Endodermal cell (in vitro differentiated cells): ENCODE measurements around the gene UBE2Q1. TPM values are rescaled to one million over a fixed set of nuclear protein-coding genes. Genes with fewer than 3 reads are reported as not detected.

ENCODE experiments used
- DNase-seq: peaks from one replicate; pipeline ENCODE4 v3.0.0-alpha.2; 2017
- H3K27ac ChIP-seq: 2 replicates; pipeline ENCODE4 v1.5.1; 2013; ENCODE audit warnings: mild to moderate bottlenecking, low read depth, low read length, moderate library complexity
- H3K27me3 ChIP-seq: 2 replicates; pipeline ENCODE4 v1.6.1; 2013; ENCODE audit warnings: mild to moderate bottlenecking, low read length, moderate library complexity; ENCODE audit not compliant: insufficient read depth, control insufficient read depth, poor library complexity, severe bottlenecking
- H3K36me3 ChIP-seq: 2 replicates; pipeline ENCODE4 v1.7.0; 2013; ENCODE audit warnings: mild to moderate bottlenecking, low read length, moderate library complexity; ENCODE audit not compliant: control insufficient read depth, insufficient read depth
- H3K4me1 ChIP-seq: one replicate; pipeline ENCODE4 v1.7.0; 2013; ENCODE audit warnings: low read length; ENCODE audit not compliant: control insufficient read depth, insufficient read depth
- H3K4me3 ChIP-seq: 2 replicates; pipeline ENCODE4 v1.5.1; 2013; ENCODE audit warnings: mild to moderate bottlenecking, low read length, moderate library complexity
- H3K9ac ChIP-seq: 2 replicates; pipeline ENCODE4 v1.6.1; 2013; ENCODE audit warnings: mild to moderate bottlenecking, low read length, moderate library complexity; ENCODE audit not compliant: poor library complexity, severe bottlenecking; ENCODE audit errors: extremely low read depth
- H3K9me3 ChIP-seq: 2 replicates; pipeline ENCODE4 v1.6.1; 2013; ENCODE audit warnings: mild to moderate bottlenecking, low read length, moderate library complexity; ENCODE audit not compliant: control insufficient read depth
- H3K27ac Mint-ChIP-seq: 2 replicates; pipeline ENCODE4 v1.8.0; 2020; ENCODE audit warnings: mixed read lengths
- H3K27me3 Mint-ChIP-seq: 2 replicates; pipeline ENCODE4 v1.8.0; 2021; ENCODE audit warnings: mild to moderate bottlenecking, mixed read lengths; ENCODE audit not compliant: insufficient read depth
- H3K36me3 Mint-ChIP-seq: 2 replicates; pipeline ENCODE4 v1.8.0; 2020; ENCODE audit warnings: low read depth, mixed read lengths
- H3K4me1 Mint-ChIP-seq: 2 replicates; pipeline ENCODE4 v1.8.0; 2020; ENCODE audit warnings: mixed read lengths
- H3K4me3 Mint-ChIP-seq: 2 replicates; pipeline ENCODE4 v1.8.0; 2020; ENCODE audit warnings: mild to moderate bottlenecking, moderate library complexity, mixed read lengths
- H3K9me3 Mint-ChIP-seq: 2 replicates; pipeline ENCODE4 v1.8.0; 2020; ENCODE audit warnings: mild to moderate bottlenecking, mixed read lengths
- WGBS, 2 experiments: methylation state at CpG; one replicate each; pipeline versions ENCODE4 v1.1.5 to v1.1.7; 2013; ENCODE audit warnings: missing lambda C conversion rate in 2 of 2, mixed read lengths in 1 of 2; ENCODE audit not compliant: insufficient coverage in 1 of 2, insufficient read length in 1 of 2; 5-methylcytosine and 5-hydroxymethylcytosine counted together
- total RNA-seq, 2 donors: library from RNA; stranded (reverse); fragmentation: NEBNext Ultra II Directional in 1 of 2; extraction: Animal tissue kit (Norgen Biotek cat#: 25700) in 1 of 2; gene quantifications; 2 replicates in 1 of 2; 3 replicates in 1 of 2; pipeline ENCODE4 v1.2.1, GENCODE V29; 2021
- TF ChIP-seq, protein P1 (sequence below): fragments of 200-600 bp; sonication (generic); conservative IDR thresholded peaks from 2 replicates; pipeline ENCODE4 v1.5.0; 2021; ENCODE audit warnings: antibody characterized with exemption, mild to moderate bottlenecking

The UBE2Q1 gene
- total RNA-seq, 2 donors from 2014 or later = 83.0 to 94.7 TPM

DNA sequence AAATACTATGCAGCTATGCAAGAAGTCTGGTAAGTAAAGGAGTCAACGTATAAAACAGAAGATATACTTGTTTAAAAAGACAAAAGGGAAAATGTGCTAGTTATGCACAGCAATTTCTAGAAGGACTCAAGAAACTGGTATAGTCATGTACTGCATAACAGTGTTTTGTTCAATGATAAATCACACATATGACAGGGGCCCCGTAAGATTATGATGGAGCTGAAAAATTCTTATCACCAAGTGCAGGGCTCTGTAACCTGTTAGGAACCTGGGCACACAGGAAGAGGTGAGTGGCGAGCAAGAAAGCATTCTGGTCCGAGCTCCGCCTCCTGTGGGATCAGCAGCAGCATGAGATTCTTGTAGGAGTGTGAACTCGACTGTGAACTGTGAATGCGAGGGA, 36.3 kb upstream of the UBE2Q1 start:
- Histone ChIP-seq H3K9me3 (no peaks in the 10 kb centered on the region), H3K9ac (no peak overlapping the region), H3K4me1 (peaks cover 10% of the 10 kb centered on the region), H3K27ac (no peak overlapping the region), H3K27me3 (no peaks in the 10 kb centered on the region), H3K36me3 (peaks cover 82% of the 10 kb centered on the region), H3K4me3 (no peak overlapping the region)
- peaks cover 75% of the 10 kb centered on the region for H3K36me3 Mint-ChIP-seq
- no peak for DNase-seq
- H3K4me3 Mint-ChIP-seq = no peak overlapping the region
- no peak overlapping the region for H3K27ac Mint-ChIP-seq
- H3K27me3 Mint-ChIP-seq = no peaks in the 10 kb centered on the region
- H3K4me1 Mint-ChIP-seq = peaks cover 16% of the 10 kb centered on the region
- TF ChIP-seq, protein P1, sequence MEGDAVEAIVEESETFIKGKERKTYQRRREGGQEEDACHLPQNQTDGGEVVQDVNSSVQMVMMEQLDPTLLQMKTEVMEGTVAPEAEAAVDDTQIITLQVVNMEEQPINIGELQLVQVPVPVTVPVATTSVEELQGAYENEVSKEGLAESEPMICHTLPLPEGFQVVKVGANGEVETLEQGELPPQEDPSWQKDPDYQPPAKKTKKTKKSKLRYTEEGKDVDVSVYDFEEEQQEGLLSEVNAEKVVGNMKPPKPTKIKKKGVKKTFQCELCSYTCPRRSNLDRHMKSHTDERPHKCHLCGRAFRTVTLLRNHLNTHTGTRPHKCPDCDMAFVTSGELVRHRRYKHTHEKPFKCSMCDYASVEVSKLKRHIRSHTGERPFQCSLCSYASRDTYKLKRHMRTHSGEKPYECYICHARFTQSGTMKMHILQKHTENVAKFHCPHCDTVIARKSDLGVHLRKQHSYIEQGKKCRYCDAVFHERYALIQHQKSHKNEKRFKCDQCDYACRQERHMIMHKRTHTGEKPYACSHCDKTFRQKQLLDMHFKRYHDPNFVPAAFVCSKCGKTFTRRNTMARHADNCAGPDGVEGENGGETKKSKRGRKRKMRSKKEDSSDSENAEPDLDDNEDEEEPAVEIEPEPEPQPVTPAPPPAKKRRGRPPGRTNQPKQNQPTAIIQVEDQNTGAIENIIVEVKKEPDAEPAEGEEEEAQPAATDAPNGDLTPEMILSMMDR = no peak
- WGBS, 2 experiments = 91 to 96% methylated on average over 4 to 7 of the region's 7 CpGs
- no peaks in the 10 kb centered on the region for H3K9me3 Mint-ChIP-seq

DNA sequence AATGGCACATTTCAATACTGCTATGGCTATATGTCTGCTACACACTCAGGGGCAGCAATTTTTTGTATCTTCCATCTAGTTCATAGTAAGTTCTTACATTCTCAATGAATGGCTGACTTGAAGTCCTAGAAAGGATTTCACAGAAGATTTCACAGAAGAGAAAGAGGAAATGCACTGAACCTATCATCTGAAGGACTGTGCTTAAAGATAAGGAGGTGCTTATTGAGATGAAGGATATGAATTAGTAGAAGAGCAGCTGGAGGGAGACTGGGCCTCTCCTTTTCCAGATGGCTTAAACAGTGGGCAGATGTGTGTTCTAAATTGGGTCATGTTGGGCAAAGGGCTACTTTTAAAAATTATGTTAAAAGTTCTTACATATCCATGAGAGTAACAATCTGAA, 34.9 kb upstream of the UBE2Q1 start:
- H3K36me3 Mint-ChIP-seq = peaks cover 86% of the 10 kb centered on the region
- H3K9ac ChIP-seq = no peak overlapping the region
- H3K27ac ChIP-seq = no peak overlapping the region
- peaks cover 96% of the 10 kb centered on the region for H3K36me3 ChIP-seq
- H3K9me3 ChIP-seq = no peaks in the 10 kb centered on the region
- no peak for DNase-seq
- H3K4me1 ChIP-seq = peaks cover 4% of the 10 kb centered on the region
- H3K27me3 ChIP-seq = no peaks in the 10 kb centered on the region
- H3K27me3 Mint-ChIP-seq = no peaks in the 10 kb centered on the region
- no peak overlapping the region for H3K4me3 ChIP-seq
- TF ChIP-seq, protein P1 = no peak
- peaks cover 4% of the 10 kb centered on the region for H3K4me1 Mint-ChIP-seq
- no peak overlapping the region for H3K4me3 Mint-ChIP-seq
- H3K9me3 Mint-ChIP-seq = no peaks in the 10 kb centered on the region
- no peak overlapping the region for H3K27ac Mint-ChIP-seq

DNA sequence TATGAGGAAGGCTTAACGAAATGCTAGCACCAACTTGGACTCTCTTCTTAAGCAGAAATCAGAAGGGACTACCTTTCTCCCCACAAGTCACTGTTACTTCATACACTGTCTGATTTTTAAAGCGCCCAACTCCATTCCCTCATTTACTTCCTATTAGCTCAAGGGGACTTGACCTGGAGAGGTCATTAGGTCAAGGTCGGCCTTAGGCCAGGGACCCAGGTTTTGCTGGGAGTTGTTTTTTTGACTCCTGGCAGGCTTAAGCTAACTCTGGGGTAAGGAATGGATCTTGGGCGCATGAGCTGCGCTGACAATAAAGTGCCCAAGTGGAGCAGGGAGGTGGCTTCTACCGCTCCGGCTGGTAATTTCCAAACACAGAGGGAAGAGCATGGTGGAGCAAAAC, 32.7 kb upstream of the UBE2Q1 start:
- H3K27ac Mint-ChIP-seq = no peak overlapping the region
- TF ChIP-seq, protein P1 = no peak
- H3K4me3 Mint-ChIP-seq = no peak overlapping the region
- Histone ChIP-seq H3K9me3 (no peaks in the 10 kb centered on the region), H3K36me3 (peaks cover 96% of the 10 kb centered on the region), H3K27me3 (no peaks in the 10 kb centered on the region), H3K27ac (no peak overlapping the region), H3K4me3 (no peak overlapping the region), H3K9ac (no peak overlapping the region), H3K4me1 (no peaks in the 10 kb centered on the region)
- WGBS, 2 experiments = 96% methylated on average over 5 to 7 of the region's 7 CpGs
- no peak for DNase-seq
- H3K4me1 Mint-ChIP-seq = no peaks in the 10 kb centered on the region
- H3K27me3 Mint-ChIP-seq = no peaks in the 10 kb centered on the region
- H3K36me3 Mint-ChIP-seq = peaks cover 85% of the 10 kb centered on the region
- H3K9me3 Mint-ChIP-seq = no peaks in the 10 kb centered on the region
